T-helper 22 cell (primary cell): Measurements from ENCODE around the gene TIGD6.

Experiments used
- DNase-seq: peaks from one replicate; pipeline ENCODE4 v3.0.0-alpha.2; 2020; ENCODE audit warnings: low read depth

The TIGD6 gene

GRCh38 chr5:150016537-150016936, 16.1 kb upstream of the TIGD6 start:
- DNase-seq: no peak

- DNase-seq: no peak
Measured at GRCh38 chr5:150015415-150015814, 15.0 kb upstream of the TIGD6 start.

- DNase-seq: no peak
Measured at GRCh38 chr5:150014456-150014855, 14.0 kb upstream of the TIGD6 start.

- DNase-seq: no peak
Measured at GRCh38 chr5:150013931-150014330, 13.5 kb upstream of the TIGD6 start.

- DNase-seq: no peak
Measured at GRCh38 chr5:150009671-150010387, 9.4 kb upstream of the TIGD6 start.

- no peak for DNase-seq
Measured at GRCh38 chr5:150007050-150007449, 6.6 kb upstream of the TIGD6 start.

- no peak for DNase-seq
Measured at GRCh38 chr5:150006318-150006717, 5.9 kb upstream of the TIGD6 start.

GRCh38 chr5:150001660-150002486, 1.4 kb upstream of the TIGD6 start:
- peak; percentile 38 for DNase-seq

- peak; percentile 17 for DNase-seq
Measured at GRCh38 chr5:150000990-150001659, 671 bp upstream of the TIGD6 start.

- no peak for DNase-seq
Measured at GRCh38 chr5:149999866-150000255, 593 bp downstream of the TIGD6 start.

- DNase-seq: no peak
Measured at GRCh38 chr5:149999359-149999758, 1.1 kb downstream of the TIGD6 start.

- no peak for DNase-seq
Measured at GRCh38 chr5:149998281-149998680, 2.2 kb downstream of the TIGD6 start.

- DNase-seq: no peak
Measured at GRCh38 chr5:149996205-149996890, 4.1 kb downstream of the TIGD6 start.

GRCh38 chr5:149995385-149996204, 4.9 kb downstream of the TIGD6 start:
- no peak for DNase-seq

GRCh38 chr5:149993471-149993870, 7.0 kb downstream of the TIGD6 start:
- no peak for DNase-seq

- peak; percentile 12 for DNase-seq
Measured at GRCh38 chr5:149990518-149991376, 9.7 kb downstream of the TIGD6 start.

GRCh38 chr5:149988126-149988525, 12.3 kb downstream of the TIGD6 start:
- no peak for DNase-seq

GRCh38 chr5:149982505-149982904, 17.9 kb downstream of the TIGD6 start:
- DNase-seq: no peak

- no peak for DNase-seq
Measured at GRCh38 chr5:149981206-149981605, 19.2 kb downstream of the TIGD6 start.

GRCh38 chr5:149979896-149980295, 20.6 kb downstream of the TIGD6 start:
- DNase-seq: no peak
